Measurements from ENCODE around the gene SNX1. TPM values are rescaled to one million over a fixed set of nuclear protein-coding genes. Genes with fewer than 3 reads are reported as not detected.

The SNX1 gene
- total and polyA plus RNA-seq, 7 donors, result 36.4 to 102 (median 61.0) TPM

DNA sequence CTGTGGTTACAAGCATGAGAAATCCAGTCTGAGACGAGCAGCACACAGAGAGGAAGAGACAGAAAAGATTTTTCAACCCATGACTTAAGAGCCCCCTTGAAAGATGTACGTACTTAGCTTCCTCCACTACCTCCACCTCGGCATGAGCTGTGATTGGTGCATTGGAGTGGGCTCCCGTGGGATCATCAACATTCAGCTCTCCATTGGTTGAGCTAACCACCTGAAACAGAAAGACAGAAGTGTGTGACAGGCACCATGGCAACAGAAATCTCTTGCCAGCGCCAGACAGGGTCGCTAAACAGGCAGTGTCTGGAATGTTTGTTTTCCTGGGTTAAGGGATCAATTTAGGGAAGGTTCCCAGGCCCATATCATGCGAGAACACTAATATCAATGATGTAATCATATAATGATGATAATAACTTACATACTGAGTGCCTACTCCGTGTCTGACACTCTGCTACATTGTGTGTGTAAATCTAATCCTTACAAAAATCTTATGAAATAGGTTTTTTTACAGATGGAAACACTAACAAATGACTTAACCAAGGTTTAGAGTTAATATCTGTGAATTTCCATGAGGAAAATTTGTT lies 84.5 kb downstream of the SNX1 start:
- TF ChIP-seq, protein P1, sequence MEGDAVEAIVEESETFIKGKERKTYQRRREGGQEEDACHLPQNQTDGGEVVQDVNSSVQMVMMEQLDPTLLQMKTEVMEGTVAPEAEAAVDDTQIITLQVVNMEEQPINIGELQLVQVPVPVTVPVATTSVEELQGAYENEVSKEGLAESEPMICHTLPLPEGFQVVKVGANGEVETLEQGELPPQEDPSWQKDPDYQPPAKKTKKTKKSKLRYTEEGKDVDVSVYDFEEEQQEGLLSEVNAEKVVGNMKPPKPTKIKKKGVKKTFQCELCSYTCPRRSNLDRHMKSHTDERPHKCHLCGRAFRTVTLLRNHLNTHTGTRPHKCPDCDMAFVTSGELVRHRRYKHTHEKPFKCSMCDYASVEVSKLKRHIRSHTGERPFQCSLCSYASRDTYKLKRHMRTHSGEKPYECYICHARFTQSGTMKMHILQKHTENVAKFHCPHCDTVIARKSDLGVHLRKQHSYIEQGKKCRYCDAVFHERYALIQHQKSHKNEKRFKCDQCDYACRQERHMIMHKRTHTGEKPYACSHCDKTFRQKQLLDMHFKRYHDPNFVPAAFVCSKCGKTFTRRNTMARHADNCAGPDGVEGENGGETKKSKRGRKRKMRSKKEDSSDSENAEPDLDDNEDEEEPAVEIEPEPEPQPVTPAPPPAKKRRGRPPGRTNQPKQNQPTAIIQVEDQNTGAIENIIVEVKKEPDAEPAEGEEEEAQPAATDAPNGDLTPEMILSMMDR (IDR thresholded peaks at IDR 0.05), result no peak
- Histone ChIP-seq H3K36me3 (ENCODE audit: insufficient read depth in 1 of 2, low read depth in 1 of 2) (peaks cover 0 to 57% of the 10 kb centered on the region in 2 donors), H3K27ac (no peak overlapping the region), H3K4me1 (no peaks in the 10 kb centered on the region), H3K4me3 (no peak overlapping the region), H3K9me3 (no peaks in the 10 kb centered on the region), H3K27me3 (ENCODE audit: insufficient read depth in 3 of 3, low read length in 2 of 3) (no peaks in the 10 kb centered on the region)
- 69 to 75% (median 69%) methylated on average over 8 of the region's 8 CpGs for WGBS, 3 donors
- ATAC-seq (no peak), DNase-seq (no peak)
- intact Hi-C loops (cut with DNase I), result no loop called here

DNA sequence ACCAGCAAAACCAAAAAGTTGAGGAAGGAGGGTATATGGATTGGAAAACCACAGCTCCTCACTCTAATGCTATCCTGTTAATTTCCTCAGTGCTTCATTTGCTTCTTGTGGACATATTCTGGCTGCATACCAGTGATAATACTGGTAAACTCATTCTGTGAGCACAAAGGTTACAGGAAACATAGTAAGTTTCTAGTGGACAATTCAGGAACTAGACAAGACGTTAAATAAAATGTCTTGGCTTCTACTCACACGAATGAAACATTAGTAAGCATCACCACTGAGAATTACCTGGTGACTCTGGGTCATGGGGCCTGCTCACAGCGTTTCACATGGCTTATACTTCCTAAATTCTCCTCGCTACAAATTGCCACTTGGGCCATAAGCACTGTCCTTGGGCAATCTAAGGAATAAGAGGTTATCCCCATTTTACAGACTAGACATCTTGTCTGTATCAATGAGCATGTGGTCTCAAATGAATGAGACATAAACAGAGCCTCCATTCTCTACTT lies 87.1 kb downstream of the SNX1 start:
- TF ChIP-seq, protein P1 (IDR thresholded peaks at IDR 0.05), result no peak
- no peak overlapping the region for H3K27ac ChIP-seq
- H3K36me3 ChIP-seq (ENCODE audit: insufficient read depth in 1 of 2, low read depth in 1 of 2), result peaks cover 0 to 46% of the 10 kb centered on the region in 2 donors
- 77 to 80% (median 79%) methylated on average over 4 of the region's 4 CpGs for WGBS, 3 donors
- ATAC-seq, result no peak
- H3K4me3 ChIP-seq, result no peak overlapping the region
- no peak for DNase-seq
- no peaks in the 10 kb centered on the region for H3K9me3 ChIP-seq
- intact Hi-C loops (cut with DNase I), result no loop called here
- H3K27me3 ChIP-seq (ENCODE audit: insufficient read depth in 3 of 3, low read length in 2 of 3), result no peaks in the 10 kb centered on the region
- no peaks in the 10 kb centered on the region for H3K4me1 ChIP-seq

DNA sequence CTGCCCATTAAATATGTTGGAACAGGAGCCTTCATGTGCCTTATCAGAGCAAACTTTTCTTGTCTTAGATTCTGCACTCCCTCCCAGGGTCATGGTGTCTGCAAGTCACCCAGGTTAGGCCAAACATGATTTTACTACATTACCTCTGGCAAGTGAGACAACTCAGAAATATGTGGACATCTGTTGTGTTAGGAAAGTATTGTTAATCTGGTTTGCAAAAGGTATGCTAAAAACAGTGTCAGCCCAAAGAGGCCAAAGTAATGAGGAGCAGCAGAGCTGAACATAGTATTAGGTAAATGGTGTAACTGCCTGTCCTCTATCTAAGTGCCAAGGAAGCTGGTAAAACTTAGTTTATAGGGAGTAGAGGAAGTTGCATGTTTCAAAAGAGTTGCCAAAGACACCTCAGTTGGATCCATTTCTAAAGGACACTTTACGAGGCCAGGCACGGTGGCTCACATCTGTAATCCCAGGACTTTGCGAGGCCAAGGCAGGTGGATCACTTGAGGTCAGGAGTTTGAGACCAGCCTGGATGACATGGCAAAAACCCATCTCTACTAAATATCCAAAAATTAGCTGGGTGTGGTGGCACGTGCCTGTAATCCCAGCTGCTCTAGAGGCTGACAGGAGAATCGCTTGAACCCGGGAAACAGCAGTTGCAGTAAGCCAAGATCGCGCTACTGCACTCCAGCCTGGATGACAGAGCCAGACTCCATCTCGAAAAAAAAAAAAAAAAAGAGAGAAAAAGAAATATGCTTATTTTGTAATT lies 89.5 kb downstream of the SNX1 start:
- Histone ChIP-seq H3K27ac (no peak overlapping the region), H3K9me3 (no peaks in the 10 kb centered on the region), H3K4me1 (no peaks in the 10 kb centered on the region), H3K36me3 (ENCODE audit: insufficient read depth in 1 of 2, low read depth in 1 of 2) (peaks cover 0 to 36% of the 10 kb centered on the region in 2 donors), H3K4me3 (no peak overlapping the region), H3K27me3 (ENCODE audit: insufficient read depth in 3 of 3, low read length in 2 of 3) (no peaks in the 10 kb centered on the region)
- ATAC-seq, result no peak
- intact Hi-C loops (cut with DNase I), result no loop called here
- TF ChIP-seq, protein P1 (IDR thresholded peaks at IDR 0.05), result no peak
- WGBS, 3 donors, result 82 to 90% (median 89%) methylated on average over 9 of the region's 9 CpGs
- no peak for DNase-seq

DNA sequence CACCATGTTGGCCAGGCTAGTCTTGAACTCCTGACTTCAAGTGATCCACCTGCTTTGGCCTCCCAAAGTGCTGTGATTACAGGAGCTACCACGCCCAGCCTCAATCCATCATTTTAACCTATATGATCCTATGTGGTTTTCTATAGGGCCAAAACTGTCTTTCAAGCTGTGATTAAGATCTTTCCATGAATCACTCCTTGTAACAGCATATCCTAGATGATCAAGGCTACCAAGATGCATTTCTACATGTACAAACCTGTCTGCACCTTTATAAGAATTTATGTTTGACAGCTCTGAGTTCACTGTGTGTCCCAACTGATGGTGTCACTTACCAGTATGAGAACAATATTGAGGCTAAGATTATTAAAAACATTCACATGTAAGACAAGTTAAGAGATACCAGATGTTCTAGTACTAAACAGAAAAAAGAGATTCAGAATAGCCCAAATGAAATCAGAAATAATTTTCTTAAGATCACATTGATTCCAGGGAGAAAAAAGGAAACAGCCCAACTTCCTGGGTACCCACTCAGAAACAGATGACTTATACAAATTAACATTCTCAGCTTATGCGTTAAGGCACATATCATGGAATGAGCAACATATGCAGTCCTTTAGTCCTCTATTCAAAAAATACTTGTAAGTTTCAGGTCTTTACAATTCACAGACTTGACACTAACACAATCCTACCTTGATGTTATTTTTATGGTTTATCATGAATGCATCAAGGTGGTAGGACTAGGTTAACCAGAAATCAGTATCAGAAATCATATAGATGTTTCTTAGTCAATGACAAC lies 91.8 kb downstream of the SNX1 start:
- no peaks in the 10 kb centered on the region for H3K9me3 ChIP-seq
- TF ChIP-seq, protein P1 (IDR thresholded peaks at IDR 0.05), result no peak
- H3K36me3 ChIP-seq (ENCODE audit: insufficient read depth in 1 of 2, low read depth in 1 of 2), result peaks cover 0 to 26% of the 10 kb centered on the region in 2 donors
- 93 to 94% (median 94%) methylated on average over 2 of the region's 2 CpGs for WGBS, 3 donors
- H3K4me1 ChIP-seq, result no peaks in the 10 kb centered on the region
- no peaks in the 10 kb centered on the region for H3K27me3 ChIP-seq (ENCODE audit: insufficient read depth in 3 of 3, low read length in 2 of 3)
- no peak overlapping the region for H3K27ac ChIP-seq
- no peak overlapping the region for H3K4me3 ChIP-seq
- no peak for DNase-seq
- no peak for ATAC-seq
- intact Hi-C loops (cut with DNase I), result no loop called here

Other genes starting within 250 kb of the SNX1 start
- gene DAPK2, start 49.5 kb upstream of the SNX1 start, total RNA-seq, result 10 to 100 TPM; 44.3 to 65.6 (median 54.6) TPM
- gene DAPK2, start 49.5 kb upstream of the SNX1 start, polyA plus RNA-seq, result 10 to 100 TPM in 2 of 3 donors, 1 to 10 TPM in 1; 3.7 to 41.1 (median 13.4) TPM
- 10 to 100 TPM; 24.0 to 80.8 (median 34.5) TPM for gene CIAO2A, start 2.1 kb upstream of the SNX1 start, total RNA-seq
- 100 to 1,000 TPM in 1 of 3 donors, 10 to 100 TPM in 2; 73.5 to 109 (median 79.2) TPM for gene CIAO2A, start 2.1 kb upstream of the SNX1 start, polyA plus RNA-seq
- gene SNX22, start 55.7 kb downstream of the SNX1 start, total RNA-seq, result under 1 TPM; 0.08 to 0.17 (median 0.16) TPM
- under 1 TPM; 0.06 to 0.31 (median 0.23) TPM for gene SNX22, start 55.7 kb downstream of the SNX1 start, polyA plus RNA-seq
- gene PPIB, start 67.0 kb downstream of the SNX1 start, total RNA-seq, result 10 to 100 TPM; 40.8 to 61.1 (median 50.1) TPM
- 100 to 1,000 TPM in 1 of 3 donors, 10 to 100 TPM in 2; 38.0 to 160 (median 79.6) TPM for gene PPIB, start 67.0 kb downstream of the SNX1 start, polyA plus RNA-seq

Measured in psoas muscle (tissue), 8 donors.